ENCODE data around the gene AFP.

The AFP gene

DNA sequence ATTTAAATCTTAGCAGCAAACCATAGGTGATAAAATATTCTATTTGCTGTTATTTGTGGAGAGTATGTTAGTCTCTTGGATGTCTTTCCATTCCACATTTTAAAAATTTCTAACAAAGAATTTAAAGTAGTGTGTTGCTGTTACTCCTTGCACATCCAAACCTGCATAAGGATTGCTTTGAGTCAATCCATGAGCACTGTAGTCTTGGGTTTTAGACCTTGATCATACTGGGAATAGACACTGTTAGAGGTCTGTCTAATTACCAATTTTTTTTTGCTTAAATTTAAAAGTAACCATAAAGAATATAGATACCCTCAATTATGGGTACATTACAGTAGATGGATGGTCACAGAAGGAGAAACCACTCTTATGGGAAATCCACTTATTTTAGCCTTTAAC lies 1.5 kb downstream of the AFP start:
- no peak for DNase-seq (ENCODE audit: low spot score in 2 of 2)
- Mint-ChIP-seq H3K4me3 (no peak overlapping the region), H3K27ac (no peak overlapping the region), H3K9me3 (no peaks in the 10 kb centered on the region), H3K4me1 (no peaks in the 10 kb centered on the region), H3K27me3 (peaks cover 5% of the 10 kb centered on the region), H3K36me3 (no peaks in the 10 kb centered on the region)
- ATAC-seq (ENCODE audit: low read depth): no peak

DNA sequence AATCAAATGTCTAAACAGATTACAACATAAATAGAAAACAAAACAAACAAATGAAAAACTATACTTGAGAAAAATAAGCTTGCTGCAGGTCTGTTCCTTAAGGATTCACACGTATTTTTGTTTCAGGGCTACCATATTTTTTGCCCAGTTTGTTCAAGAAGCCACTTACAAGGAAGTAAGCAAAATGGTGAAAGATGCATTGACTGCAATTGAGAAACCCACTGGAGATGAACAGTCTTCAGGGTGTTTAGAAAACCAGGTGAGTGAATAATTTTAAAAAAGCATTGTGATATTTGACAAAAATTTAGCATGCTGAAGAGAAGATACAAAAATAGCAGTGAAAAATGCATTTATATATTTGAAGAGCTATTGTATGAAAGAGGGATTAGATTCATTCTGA lies 2.0 kb downstream of the AFP start:
- Mint-ChIP-seq H3K9me3 (no peaks in the 10 kb centered on the region), H3K27me3 (peaks cover 5% of the 10 kb centered on the region), H3K4me1 (no peaks in the 10 kb centered on the region), H3K4me3 (no peak overlapping the region), H3K27ac (no peak overlapping the region), H3K36me3 (no peaks in the 10 kb centered on the region)
- ATAC-seq (ENCODE audit: low read depth) (no peak), DNase-seq (ENCODE audit: low spot score in 2 of 2) (no peak)

DNA sequence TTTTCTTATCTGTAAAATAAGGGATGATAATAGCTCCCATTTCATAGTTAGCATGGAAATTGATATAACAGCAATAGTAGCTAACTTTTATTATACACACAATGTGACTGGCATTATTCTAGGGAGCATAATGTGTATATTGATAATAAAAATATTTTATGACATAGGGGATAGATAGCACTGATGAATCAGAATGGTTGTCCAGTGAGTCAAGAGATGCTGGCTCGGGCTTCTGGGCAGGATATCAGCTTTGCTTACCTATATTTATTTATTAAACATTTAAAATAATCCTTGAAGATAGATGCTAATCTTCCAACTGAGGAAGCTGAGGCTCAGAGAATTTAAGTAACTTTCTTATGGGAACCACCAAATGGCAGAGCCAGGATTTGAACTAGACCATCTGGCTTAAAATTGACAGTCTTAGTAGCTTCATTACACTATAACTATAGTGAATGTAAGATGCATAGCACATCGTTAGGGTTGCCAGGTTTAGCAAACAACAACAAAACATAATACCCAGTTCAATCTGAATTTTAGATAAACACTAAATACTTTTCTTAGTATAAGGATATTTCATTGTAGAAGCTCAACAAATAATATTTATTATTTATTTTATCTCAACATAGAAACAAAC lies 2.7 kb downstream of the AFP start:
- DNase-seq (ENCODE audit: low spot score in 2 of 2): no peak
- Mint-ChIP-seq H3K27ac (no peak overlapping the region), H3K4me3 (no peak overlapping the region), H3K27me3 (peaks cover 3% of the 10 kb centered on the region), H3K36me3 (no peaks in the 10 kb centered on the region), H3K4me1 (no peaks in the 10 kb centered on the region), H3K9me3 (no peaks in the 10 kb centered on the region)
- no peak for ATAC-seq (ENCODE audit: low read depth)

DNA sequence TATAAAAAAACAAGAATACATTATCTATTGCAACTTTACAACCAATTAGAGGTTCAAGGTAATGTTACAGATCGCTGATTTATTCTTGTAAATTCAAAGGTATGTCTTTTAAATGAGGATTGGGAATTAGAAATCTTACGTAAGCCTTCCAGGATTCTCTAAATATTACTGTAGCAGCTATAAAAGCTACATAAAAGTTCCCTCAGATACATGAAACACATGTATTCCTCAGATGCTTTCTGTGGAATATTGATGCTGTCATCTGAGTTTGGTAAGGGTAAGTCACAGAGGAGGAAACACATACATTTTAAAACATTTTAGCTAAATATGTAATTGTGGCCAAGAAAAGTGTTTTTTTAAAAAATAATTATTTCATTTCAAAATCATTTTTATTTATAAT lies 3.4 kb downstream of the AFP start:
- H3K27ac Mint-ChIP-seq: no peak overlapping the region
- no peak overlapping the region for H3K4me3 Mint-ChIP-seq
- no peaks in the 10 kb centered on the region for H3K9me3 Mint-ChIP-seq
- H3K4me1 Mint-ChIP-seq: no peaks in the 10 kb centered on the region
- ATAC-seq (ENCODE audit: low read depth) (no peak), DNase-seq (ENCODE audit: low spot score in 2 of 2) (no peak)
- no peaks in the 10 kb centered on the region for H3K36me3 Mint-ChIP-seq
- H3K27me3 Mint-ChIP-seq: peaks cover 2% of the 10 kb centered on the region

DNA sequence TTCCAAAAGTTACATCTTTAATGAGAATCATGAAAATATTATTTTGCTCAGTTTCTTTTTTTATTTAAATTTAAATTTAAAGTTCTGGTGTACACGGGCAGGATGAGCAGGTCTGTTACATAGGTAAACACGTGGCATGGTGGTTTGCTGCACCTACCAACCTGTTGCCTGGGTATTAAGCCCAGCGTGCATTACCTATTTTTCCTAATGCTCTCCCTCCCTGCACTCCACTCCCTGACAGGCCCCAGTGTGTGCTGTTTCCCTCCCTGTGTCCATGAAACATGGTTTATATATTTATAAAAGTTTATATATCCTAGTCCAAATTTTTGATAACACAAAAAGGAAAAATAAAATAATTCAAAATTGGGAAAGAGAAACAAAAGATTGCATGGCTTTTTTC lies 4.0 kb downstream of the AFP start:
- Mint-ChIP-seq H3K9me3 (no peaks in the 10 kb centered on the region), H3K27me3 (peaks cover 1% of the 10 kb centered on the region), H3K27ac (no peak overlapping the region), H3K36me3 (no peaks in the 10 kb centered on the region), H3K4me3 (no peak overlapping the region), H3K4me1 (no peaks in the 10 kb centered on the region)
- no peak for ATAC-seq (ENCODE audit: low read depth)
- DNase-seq (ENCODE audit: low spot score in 2 of 2): no peak

DNA sequence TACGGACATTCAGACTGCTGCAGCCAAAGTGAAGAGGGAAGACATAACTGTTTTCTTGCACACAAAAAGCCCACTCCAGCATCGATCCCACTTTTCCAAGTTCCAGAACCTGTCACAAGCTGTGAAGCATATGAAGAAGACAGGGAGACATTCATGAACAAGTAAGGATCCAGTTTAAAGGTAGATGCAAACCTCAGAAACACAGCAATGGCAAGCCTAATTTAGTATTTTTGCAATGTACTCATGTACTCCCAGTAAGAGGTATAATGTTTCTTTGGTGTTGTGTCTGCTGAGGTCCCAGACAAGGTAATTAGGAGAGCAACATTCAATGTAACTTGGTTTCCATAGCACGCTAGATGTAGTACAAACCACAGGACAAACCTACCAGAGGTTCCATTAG lies 4.6 kb downstream of the AFP start:
- no peak overlapping the region for H3K27ac Mint-ChIP-seq
- H3K4me3 Mint-ChIP-seq: no peak overlapping the region
- ATAC-seq (ENCODE audit: low read depth): no peak
- DNase-seq (ENCODE audit: low spot score in 2 of 2): no peak
- H3K4me1 Mint-ChIP-seq: no peaks in the 10 kb centered on the region
- peaks cover 1% of the 10 kb centered on the region for H3K27me3 Mint-ChIP-seq
- no peaks in the 10 kb centered on the region for H3K9me3 Mint-ChIP-seq
- H3K36me3 Mint-ChIP-seq: no peaks in the 10 kb centered on the region

DNA sequence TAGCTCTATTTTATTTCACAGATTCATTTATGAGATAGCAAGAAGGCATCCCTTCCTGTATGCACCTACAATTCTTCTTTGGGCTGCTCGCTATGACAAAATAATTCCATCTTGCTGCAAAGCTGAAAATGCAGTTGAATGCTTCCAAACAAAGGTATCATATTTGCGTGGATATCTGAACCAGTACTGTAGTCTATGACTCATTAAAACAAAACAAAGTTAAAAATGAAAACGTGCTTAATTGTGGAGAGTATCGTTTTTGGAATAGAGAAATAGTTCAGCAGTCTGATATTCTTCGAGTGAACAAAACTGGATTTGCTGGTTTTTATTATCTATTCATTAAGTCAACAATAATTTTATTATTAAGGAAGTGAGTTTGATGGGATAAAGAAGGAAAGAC lies 6.3 kb downstream of the AFP start:
- no peaks in the 10 kb centered on the region for H3K9me3 Mint-ChIP-seq
- ATAC-seq (ENCODE audit: low read depth): no peak

DNA sequence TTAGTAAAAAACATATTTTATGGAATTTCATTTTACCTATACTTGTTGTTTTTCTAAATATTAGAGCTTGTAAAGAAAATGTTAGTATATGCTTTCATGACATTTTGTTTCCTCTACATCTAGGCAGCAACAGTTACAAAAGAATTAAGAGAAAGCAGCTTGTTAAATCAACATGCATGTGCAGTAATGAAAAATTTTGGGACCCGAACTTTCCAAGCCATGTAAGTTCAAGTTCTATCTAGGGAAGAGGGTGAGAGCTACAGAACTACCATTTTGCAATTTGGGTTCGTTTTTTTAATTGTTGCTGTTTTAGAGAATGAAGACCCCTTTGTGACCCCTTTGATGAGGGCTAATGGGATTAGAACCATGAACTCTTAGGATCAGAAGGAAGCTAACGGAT lies 7.2 kb downstream of the AFP start:
- peaks cover 3% of the 10 kb centered on the region for H3K27me3 Mint-ChIP-seq
- H3K4me3 Mint-ChIP-seq: no peak overlapping the region
- no peaks in the 10 kb centered on the region for H3K4me1 Mint-ChIP-seq
- ATAC-seq (ENCODE audit: low read depth): no peak
- no peak for DNase-seq (ENCODE audit: low spot score in 2 of 2)
- H3K9me3 Mint-ChIP-seq: no peaks in the 10 kb centered on the region
- H3K27ac Mint-ChIP-seq: no peak overlapping the region
- H3K36me3 Mint-ChIP-seq: no peaks in the 10 kb centered on the region

More for the DNA sequence above, 6.3 kb downstream of the AFP start:
- Mint-ChIP-seq H3K27ac (no peak overlapping the region), H3K4me3 (no peak overlapping the region), H3K27me3 (peaks cover 3% of the 10 kb centered on the region), H3K36me3 (no peaks in the 10 kb centered on the region), H3K4me1 (no peaks in the 10 kb centered on the region)
- no peak for DNase-seq (ENCODE audit: low spot score in 2 of 2)

DNA sequence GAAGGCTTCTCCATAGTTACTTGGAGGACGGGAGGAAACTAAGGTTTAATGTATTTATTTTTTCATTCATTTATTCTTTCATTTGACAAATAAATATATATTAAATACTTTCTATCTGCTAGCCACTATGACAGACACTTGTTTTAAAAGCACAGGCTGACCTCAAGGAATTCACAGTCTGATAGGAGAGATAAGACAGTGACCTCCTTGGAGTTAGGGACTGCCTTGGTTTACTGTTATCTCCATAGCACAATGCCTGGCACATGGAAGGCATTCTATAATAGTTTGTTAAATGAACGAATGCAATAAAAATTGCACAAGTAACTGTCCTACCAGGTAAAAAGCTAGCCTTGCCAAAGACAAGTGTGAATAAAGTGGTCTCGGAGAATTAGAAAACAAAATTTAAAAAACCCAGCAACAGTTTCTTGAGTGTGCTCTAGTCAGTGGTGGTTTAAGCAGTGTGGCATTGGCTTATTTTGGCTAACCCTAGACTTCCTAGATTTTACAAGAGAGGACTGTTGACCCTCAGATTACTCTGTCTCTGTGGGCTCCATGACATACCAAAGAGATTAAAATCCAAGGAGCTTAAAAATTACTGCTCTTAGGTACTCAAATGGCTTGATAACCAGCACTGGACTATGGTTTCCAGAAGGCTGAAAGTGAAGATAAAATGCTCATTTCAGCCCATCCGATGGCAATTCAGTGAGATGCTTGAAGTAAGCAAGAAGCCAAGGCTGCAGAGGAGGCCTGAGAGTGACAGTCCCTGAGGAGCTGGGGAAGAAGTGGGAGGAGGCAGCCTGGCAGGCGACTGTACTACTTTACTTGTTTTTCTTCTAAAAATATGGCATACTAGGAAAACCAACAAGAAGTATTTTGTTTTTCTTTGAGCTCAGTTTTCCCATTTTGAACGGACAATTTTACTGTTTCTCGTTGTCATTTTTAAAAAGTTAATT lies 9.6 kb downstream of the AFP start:
- Mint-ChIP-seq H3K4me3 (no peak overlapping the region), H3K27me3 (peaks cover 3% of the 10 kb centered on the region), H3K27ac (no peak overlapping the region), H3K4me1 (no peaks in the 10 kb centered on the region), H3K9me3 (no peaks in the 10 kb centered on the region), H3K36me3 (no peaks in the 10 kb centered on the region)
- DNase-seq (ENCODE audit: low spot score in 2 of 2): no peak
- no peak for ATAC-seq (ENCODE audit: low read depth)

DNA sequence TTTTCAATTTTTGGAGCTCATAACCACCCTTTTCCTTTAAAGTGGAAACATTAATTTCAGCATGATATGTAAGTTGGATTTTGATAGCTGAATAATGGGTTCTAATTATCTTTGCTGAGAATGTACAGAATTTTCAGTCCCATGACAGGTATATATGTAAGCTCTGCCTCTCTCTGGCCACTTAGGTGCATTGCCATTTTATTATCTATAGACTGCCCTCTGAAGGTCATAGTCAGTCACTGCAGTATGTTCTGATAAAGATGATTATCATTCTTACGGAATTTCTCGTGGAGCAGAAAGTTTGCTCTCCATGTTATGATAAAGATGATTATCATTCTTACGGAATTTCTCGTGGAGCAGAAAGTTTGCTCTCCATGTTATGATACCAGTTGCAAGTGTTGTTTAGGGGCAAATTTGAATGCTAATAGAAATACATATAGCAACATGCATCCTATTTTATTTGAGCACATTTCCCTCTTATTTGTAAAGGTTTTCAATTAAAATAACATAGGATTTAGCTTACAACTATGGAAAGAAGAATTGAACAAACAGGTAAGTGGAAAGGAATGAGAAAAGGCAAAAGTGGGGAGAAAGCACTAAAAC lies 10.4 kb downstream of the AFP start:
- no peaks in the 10 kb centered on the region for H3K4me1 Mint-ChIP-seq
- DNase-seq (ENCODE audit: low spot score in 2 of 2) (peak in 1 of 2 donors; percentile 20), ATAC-seq (ENCODE audit: low read depth) (peak; percentile 80)
- no peaks in the 10 kb centered on the region for H3K36me3 Mint-ChIP-seq
- no peak overlapping the region for H3K27ac Mint-ChIP-seq
- peaks cover 4% of the 10 kb centered on the region for H3K27me3 Mint-ChIP-seq
- H3K4me3 Mint-ChIP-seq: no peak overlapping the region
- no peaks in the 10 kb centered on the region for H3K9me3 Mint-ChIP-seq

DNA sequence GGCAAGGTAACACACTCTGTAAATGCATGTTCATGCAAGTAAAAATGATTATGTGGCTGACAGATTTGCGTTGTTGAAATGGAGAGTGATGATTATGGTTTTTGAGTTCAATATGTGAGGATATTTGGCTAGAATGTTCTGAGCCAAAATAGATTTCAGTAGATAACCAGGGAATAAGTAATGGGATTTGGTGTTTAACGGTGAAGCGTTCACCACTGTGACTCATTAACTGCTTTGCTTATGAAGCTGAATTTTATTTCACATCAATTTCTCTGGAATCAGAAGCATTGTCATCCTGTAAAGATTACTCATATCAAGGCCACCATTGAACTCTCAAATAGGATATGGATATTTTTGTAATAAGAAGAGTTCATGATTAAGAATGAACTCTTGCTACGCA lies 11.7 kb downstream of the AFP start:
- Mint-ChIP-seq H3K4me1 (no peaks in the 10 kb centered on the region), H3K4me3 (no peak overlapping the region), H3K9me3 (no peaks in the 10 kb centered on the region), H3K27ac (no peak overlapping the region), H3K27me3 (peaks cover 3% of the 10 kb centered on the region), H3K36me3 (no peaks in the 10 kb centered on the region)
- ATAC-seq (ENCODE audit: low read depth) (no peak), DNase-seq (ENCODE audit: low spot score in 2 of 2) (no peak)

DNA sequence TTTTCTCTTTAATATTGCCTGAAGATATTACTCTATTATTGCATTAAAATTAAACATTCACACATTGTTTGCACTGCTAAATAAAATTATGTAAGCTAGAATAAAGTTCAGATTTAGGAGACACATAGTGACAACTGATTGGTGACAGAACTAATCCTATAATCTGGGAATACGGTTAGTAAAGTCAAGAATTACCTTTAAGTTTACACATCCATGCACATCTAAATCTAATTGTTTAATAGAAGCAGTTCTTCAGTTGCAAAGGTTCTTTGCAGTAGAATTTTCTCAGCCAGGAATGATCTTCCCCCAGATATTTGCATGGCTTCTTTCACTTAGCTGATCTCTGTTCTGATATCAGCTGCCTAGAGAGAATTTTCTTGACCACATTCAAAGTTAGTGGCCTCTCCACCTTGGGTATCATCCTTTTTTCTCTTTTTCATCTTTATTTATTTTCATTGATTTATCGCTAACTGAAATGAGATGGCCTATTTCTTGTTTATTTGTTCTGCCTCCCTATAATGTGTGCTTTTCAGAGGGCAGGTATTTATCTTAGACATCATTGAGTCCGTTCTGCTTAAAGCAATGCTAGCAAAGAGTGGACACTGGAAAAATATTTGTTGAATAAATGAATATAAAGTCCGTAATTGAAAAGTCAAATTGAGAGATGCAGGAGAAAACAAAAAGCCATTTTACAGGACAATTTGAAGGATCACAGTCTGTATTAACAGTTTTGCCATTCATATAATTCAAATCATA lies 12.6 kb downstream of the AFP start:
- ATAC-seq (ENCODE audit: low read depth) (no peak), DNase-seq (ENCODE audit: low spot score in 2 of 2) (no peak)
- Mint-ChIP-seq H3K36me3 (no peaks in the 10 kb centered on the region), H3K27ac (no peak overlapping the region), H3K4me1 (no peaks in the 10 kb centered on the region), H3K4me3 (no peak overlapping the region), H3K9me3 (no peaks in the 10 kb centered on the region), H3K27me3 (peaks cover 3% of the 10 kb centered on the region)

DNA sequence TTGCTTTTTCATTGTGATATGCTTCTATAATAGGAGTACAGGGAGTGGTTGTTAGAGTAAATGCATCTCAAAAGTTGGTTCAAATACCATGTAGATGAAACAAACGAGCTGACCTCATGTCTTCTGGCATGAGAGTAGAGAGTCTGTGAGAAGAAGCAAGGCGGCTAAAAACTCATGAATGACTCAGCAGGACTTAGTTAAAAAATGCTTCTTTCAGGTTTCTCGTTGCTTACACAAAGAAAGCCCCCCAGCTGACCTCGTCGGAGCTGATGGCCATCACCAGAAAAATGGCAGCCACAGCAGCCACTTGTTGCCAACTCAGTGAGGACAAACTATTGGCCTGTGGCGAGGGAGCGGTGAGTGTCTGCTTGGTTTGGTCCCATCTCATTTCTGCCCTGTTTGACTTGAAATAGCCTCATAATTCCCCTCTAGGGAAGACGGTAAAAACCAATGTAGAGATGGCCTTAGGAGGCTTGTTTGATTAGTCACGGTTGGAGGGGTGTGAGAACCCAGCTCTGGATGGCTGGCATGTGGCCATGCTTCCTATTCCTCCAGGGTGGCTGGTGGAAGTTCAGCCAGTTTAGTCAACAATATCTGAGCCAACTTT lies 14.5 kb downstream of the AFP start:
- H3K9me3 Mint-ChIP-seq: no peaks in the 10 kb centered on the region
- peaks cover 3% of the 10 kb centered on the region for H3K27me3 Mint-ChIP-seq
- DNase-seq (ENCODE audit: low spot score in 2 of 2) (no peak), ATAC-seq (ENCODE audit: low read depth) (no peak)
- no peak overlapping the region for H3K4me3 Mint-ChIP-seq
- H3K36me3 Mint-ChIP-seq: no peaks in the 10 kb centered on the region
- H3K27ac Mint-ChIP-seq: no peak overlapping the region
- no peaks in the 10 kb centered on the region for H3K4me1 Mint-ChIP-seq

DNA sequence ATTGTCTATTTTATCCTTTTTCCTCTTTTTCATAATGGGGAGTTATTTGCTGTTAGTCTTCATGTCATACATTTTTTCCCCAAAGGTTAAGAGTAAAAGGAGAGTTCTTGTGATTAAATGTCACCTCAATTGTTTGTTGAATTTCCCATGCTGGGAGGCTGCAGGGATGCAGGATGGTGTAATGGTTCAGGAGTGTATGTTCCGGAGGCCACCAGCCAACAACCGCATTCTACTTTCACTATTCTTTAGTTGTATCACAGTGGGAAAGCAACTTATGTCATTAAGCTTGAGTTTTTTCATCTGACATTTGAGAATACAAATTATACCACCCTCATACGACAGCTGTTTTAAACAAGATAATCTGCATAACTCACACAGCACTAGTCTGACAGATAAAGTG lies 15.4 kb downstream of the AFP start:
- no peaks in the 10 kb centered on the region for H3K36me3 Mint-ChIP-seq
- no peaks in the 10 kb centered on the region for H3K9me3 Mint-ChIP-seq

More for the DNA sequence above, 15.4 kb downstream of the AFP start:
- ATAC-seq (ENCODE audit: low read depth) (no peak), DNase-seq (ENCODE audit: low spot score in 2 of 2) (no peak)
- no peak overlapping the region for H3K27ac Mint-ChIP-seq
- H3K4me1 Mint-ChIP-seq: no peaks in the 10 kb centered on the region
- no peak overlapping the region for H3K4me3 Mint-ChIP-seq
- H3K27me3 Mint-ChIP-seq: peaks cover 5% of the 10 kb centered on the region
